RWPE2 (cell line): ENCODE data around the gene FUOM.

ENCODE experiments used
- ATAC-seq: fragments of 200-7000 bp; cut with Tn5 transposase; 3 replicates; pipeline ENCODE4 v1.9.1; 2021; ENCODE audit warnings: low read depth
- DNase-seq: peaks from one replicate; pipeline ENCODE4 v3.0.0-alpha.2; 2020; ENCODE audit warnings: low spot score
- H3K27ac ChIP-seq: fragments of 450-650 bp; 2 replicates; pipeline ENCODE4 v1.5.1; 2017; ENCODE audit warnings: mild to moderate bottlenecking; ENCODE audit not compliant: poor library complexity, severe bottlenecking
- H3K27me3 ChIP-seq: fragments of 250-450 bp; sonication (Bioruptor Pico); 2 replicates; pipeline ENCODE4 v1.5.1; 2021; ENCODE audit warnings: mild to moderate bottlenecking, moderate library complexity; ENCODE audit not compliant: insufficient read depth, poor library complexity, severe bottlenecking
- H3K36me3 ChIP-seq: fragments of 250-450 bp; sonication (Bioruptor Pico); 2 replicates; pipeline ENCODE4 v1.5.1; 2020; ENCODE audit warnings: low read depth, mild to moderate bottlenecking, moderate library complexity
- H3K4me1 ChIP-seq: fragments of 250-450 bp; sonication (Bioruptor Pico); 2 replicates; pipeline ENCODE4 v1.5.1; 2021; ENCODE audit warnings: mild to moderate bottlenecking, moderate library complexity; ENCODE audit not compliant: insufficient read depth, poor library complexity, severe bottlenecking
- H3K4me3 ChIP-seq: fragments of 250-450 bp; sonication (Bioruptor Pico); 2 replicates; pipeline ENCODE4 v1.5.1; 2021; ENCODE audit warnings: mild to moderate bottlenecking, moderate library complexity; ENCODE audit not compliant: severe bottlenecking
- H3K9me3 ChIP-seq: fragments of 250-450 bp; sonication (Bioruptor Pico); 2 replicates; pipeline ENCODE4 v1.5.1; 2021; ENCODE audit warnings: mild to moderate bottlenecking, moderate library complexity; ENCODE audit not compliant: severe bottlenecking
- TF ChIP-seq, protein P1 (sequence below): fragments of 450-650 bp; IDR thresholded peaks from one replicate; pipeline ENCODE4 v1.5.1; 2017; ENCODE audit warnings: mild to moderate bottlenecking, moderate library complexity; ENCODE audit not compliant: poor library complexity, severe bottlenecking

FUOM gene

DNA sequence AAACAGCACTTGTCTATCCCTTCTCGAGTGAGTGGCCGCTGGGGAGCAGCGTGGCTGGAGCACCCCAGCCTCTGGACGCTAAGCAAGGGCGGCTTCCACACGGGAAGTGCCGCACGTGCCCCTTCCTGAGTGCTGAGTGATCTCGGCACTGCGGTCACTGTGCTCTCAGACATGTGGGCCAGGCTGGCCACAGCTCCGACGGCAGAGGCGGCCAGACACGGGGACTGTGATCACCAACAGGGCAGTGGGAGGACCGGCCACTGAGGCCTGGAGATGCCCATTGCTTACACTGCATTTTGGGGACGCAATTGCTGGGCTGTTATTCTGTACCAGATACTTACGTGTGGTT is 8.3 kb upstream of the FUOM start:
- no peaks in the 10 kb centered on the region for H3K27me3 ChIP-seq
- TF ChIP-seq, protein P1, sequence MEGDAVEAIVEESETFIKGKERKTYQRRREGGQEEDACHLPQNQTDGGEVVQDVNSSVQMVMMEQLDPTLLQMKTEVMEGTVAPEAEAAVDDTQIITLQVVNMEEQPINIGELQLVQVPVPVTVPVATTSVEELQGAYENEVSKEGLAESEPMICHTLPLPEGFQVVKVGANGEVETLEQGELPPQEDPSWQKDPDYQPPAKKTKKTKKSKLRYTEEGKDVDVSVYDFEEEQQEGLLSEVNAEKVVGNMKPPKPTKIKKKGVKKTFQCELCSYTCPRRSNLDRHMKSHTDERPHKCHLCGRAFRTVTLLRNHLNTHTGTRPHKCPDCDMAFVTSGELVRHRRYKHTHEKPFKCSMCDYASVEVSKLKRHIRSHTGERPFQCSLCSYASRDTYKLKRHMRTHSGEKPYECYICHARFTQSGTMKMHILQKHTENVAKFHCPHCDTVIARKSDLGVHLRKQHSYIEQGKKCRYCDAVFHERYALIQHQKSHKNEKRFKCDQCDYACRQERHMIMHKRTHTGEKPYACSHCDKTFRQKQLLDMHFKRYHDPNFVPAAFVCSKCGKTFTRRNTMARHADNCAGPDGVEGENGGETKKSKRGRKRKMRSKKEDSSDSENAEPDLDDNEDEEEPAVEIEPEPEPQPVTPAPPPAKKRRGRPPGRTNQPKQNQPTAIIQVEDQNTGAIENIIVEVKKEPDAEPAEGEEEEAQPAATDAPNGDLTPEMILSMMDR: no peak
- no peaks in the 10 kb centered on the region for H3K4me1 ChIP-seq
- peaks cover 49% of the 10 kb centered on the region for H3K36me3 ChIP-seq
- no peak for ATAC-seq
- H3K9me3 ChIP-seq: no peaks in the 10 kb centered on the region
- no peak overlapping the region for H3K4me3 ChIP-seq
- no peak overlapping the region for H3K27ac ChIP-seq
- DNase-seq: no peak

DNA sequence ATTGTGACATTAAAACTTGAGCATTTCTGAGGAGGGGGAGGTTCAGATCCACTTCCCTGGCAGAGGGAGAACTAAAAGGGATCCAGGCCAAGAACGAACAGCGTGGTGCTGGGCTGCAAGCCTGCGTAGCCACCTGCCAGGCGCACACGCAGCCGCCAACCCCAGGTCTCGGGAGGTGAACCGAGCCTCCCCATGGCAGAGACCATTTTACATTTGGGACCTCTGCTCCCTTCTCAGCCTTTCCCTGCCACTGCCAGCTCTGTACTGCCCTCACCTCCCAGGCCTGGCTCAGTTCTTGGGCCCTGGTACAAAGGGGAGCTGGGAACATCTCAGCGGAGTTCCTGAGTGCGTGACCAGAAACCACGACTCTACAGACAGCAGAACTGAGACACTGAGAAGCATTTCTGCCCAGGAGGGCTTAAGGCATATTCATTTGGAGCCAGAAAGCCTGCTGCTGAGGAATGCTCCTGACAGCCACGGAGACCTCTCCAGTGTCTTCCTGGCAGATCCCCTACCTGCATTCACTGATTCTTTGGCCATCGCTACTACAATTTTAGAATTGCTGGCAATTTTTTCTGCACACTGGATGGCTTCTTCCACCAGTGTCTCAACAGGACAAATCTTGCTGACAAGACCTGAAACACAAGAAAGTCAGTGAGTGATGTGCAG is 7.8 kb upstream of the FUOM start:
- Histone ChIP-seq H3K27me3 (no peaks in the 10 kb centered on the region), H3K4me1 (no peaks in the 10 kb centered on the region), H3K4me3 (no peak overlapping the region), H3K27ac (no peak overlapping the region), H3K9me3 (no peaks in the 10 kb centered on the region), H3K36me3 (peaks cover 49% of the 10 kb centered on the region)
- DNase-seq (no peak), ATAC-seq (no peak)
- TF ChIP-seq, protein P1: no peak

DNA sequence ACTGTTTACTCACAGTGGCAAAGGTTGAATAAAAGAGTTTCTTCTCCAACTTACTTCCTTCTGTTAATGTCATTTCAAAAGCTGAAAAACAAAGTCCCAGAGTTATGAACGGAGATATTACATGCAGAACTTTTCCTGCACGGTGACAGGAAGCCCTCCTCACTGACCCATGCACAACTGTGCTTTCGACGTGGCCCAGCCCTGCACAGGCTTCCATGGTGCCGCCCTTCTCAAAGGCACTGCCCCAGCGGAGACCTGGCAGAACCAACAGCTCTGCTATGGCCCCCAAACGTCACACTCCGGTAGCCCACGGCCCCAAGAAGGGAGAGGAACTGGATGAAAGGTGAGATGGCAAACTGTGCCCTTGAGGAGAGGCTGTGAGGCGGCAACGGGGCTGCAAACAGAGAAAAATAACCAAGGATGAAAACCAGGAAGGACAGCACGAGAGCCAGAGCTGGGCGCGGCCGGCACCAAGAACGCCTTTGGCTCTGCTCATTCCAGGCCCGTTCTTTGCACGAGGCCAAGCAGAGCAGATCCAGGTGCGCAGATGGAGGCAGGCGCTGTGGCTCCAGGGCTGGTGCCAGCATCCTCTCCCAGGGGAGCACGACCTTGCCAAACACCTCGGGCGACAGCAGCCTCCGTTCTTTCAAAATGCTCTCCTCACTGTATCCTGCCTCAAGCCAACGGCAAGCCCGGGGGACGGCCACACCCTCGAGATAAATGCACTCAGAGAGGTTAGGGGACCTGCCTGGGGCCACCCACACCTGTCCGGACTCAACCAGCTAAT is 7.0 kb upstream of the FUOM start:
- no peaks in the 10 kb centered on the region for H3K4me1 ChIP-seq
- ATAC-seq (no peak), DNase-seq (no peak)
- no peaks in the 10 kb centered on the region for H3K9me3 ChIP-seq
- TF ChIP-seq, protein P1: no peak
- no peaks in the 10 kb centered on the region for H3K27me3 ChIP-seq
- H3K36me3 ChIP-seq: peaks cover 49% of the 10 kb centered on the region
- H3K4me3 ChIP-seq: no peak overlapping the region
- no peak overlapping the region for H3K27ac ChIP-seq

DNA sequence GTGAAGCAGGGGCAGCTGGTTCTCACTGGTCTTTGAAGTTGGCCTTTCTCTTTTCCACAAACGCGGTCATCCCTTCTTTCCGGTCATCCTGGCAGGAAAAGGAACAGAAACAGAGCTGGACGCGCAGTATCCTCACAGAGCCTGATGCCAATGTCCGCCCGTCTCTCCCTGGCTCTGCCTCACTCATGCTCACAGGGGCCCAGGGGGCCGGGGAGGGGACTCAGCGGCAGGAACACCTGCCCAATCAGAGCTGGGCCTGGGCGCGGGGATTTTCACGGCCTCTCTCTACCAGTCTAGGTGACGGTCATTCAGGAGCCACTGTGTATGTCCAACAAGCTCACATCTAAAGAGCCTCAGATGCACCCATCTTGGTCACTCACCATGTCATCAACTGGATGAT is 5.0 kb upstream of the FUOM start:
- ATAC-seq: no peak
- no peak for DNase-seq
- no peaks in the 10 kb centered on the region for H3K4me1 ChIP-seq
- no peaks in the 10 kb centered on the region for H3K27me3 ChIP-seq
- TF ChIP-seq, protein P1: no peak
- H3K9me3 ChIP-seq: no peaks in the 10 kb centered on the region
- no peak overlapping the region for H3K27ac ChIP-seq
- H3K36me3 ChIP-seq: peaks cover 36% of the 10 kb centered on the region
- no peak overlapping the region for H3K4me3 ChIP-seq
